HG03520 (cell line): ENCODE results near the gene LPXN.

ENCODE experiments used
- ATAC-seq: cut with Tn5 transposase; IDR thresholded peaks from one replicate; pipeline ENCODE4 v1.9.1; 2021; ENCODE audit warnings: mild to moderate bottlenecking, moderate library complexity; ENCODE audit not compliant: unreplicated experiment

Gene LPXN

DNA sequence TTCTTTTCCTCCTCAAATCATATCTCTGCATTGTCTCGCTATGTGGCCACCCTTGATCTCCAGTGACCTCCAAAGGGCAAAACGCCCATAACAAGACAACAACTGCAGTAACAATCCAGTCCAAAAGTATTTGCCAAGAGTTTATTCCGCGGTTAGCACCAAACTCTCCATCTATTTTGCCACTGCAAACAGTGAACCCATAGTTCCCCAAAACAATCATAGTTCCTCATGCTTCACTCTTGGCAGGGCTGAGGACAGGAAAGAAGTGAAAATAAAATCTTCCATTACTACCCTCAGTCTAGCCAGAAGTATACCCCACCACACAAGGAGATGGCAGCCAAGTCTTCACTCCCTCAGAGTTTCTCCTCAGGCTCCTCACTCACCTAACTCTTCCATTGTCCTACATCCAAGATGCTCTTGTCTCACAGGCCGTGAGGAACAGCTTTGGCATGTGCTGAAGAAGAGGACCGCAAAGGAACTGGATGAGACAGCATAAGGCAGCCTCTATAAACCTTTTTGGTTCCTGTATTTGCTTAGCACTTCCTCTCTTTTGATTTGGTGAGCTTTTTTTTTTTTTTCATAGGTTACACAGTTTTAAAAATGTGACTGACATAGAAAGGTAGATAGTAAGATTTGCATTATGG lies at the start of gene LPXN:
Gene LPXN, minus strand, starts transcription at position 480 of the 644 bp plus-strand sequence. Its CDS starts 84 bp downstream, at position 396.
- ATAC-seq: no peak

DNA sequence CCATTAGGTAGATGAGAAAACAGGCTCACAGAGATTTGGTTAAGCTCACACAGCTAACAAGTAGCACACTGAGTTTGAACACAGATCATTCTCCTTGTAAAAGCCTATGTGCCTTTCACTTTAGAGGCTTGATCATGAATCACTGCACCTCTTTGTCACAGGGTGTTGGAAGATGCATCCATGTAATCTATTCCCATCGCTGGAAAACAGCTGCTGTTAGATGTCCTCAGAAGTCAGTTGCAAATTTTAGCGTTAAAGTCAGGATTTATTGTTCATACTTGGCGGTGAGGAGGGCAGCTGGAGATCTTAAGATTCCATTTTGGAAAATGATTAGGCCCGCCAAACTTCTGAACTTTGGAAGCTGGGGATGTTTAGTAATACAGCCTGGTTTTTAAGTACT lies 49.4 kb upstream of the LPXN start:
- ATAC-seq: no peak

DNA sequence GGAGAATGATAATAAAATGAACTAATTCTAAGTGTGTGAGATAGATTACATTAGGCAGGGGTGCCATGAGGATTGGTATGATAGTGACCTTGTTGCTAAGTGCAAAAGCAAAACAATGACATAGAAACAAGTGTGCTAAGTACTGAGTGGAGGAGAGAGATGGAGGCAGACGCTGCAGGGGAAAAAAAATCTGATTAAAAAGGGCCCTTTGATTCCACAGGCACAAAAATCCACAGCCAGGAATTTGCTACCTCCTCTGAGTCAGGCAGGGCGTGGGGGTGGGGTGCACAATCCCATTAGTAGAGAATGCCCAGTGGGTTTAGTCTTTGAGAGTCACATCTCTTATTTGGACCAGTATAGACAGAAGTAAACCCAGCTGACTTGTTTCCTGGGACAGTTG lies 46.7 kb upstream of the LPXN start, which contains the start of gene CNTF:
Gene CNTF, plus strand, starts transcription at position 322 of the 400 bp plus-strand sequence. CDS start 88 bp downstream, outside the sequence.
- ATAC-seq: no peak

DNA sequence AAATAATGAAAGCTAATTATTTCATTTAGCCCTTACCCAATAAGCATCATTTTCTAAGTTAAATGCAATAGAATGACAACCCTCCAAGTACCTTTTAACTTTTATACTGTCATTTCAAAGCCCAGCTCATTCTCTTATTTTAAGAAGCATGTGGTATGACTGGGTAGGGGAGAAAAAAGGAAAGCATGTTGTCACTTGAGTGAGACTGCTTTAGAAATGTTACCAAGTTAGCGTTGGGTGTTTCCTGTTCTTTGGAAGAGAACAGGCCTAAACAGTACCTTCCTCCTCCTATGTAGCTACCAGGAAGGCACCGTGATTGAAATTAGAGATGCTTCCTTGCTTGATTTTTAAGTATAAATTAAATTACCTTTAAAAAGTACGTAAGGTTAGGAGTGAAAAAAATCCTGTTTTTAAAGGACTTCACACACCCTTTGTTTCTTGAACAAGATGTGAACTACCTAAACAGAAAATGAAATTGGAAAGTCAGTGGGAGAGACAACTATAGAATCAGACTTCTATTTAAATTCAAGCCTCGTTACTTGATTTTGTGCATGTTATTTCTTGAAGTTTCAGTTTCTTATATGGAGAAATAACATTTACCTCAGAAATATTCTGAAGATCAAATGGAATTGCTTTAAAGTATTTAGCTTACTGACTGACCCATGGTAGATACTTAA lies 46.1 kb upstream of the LPXN start:
- no peak for ATAC-seq

DNA sequence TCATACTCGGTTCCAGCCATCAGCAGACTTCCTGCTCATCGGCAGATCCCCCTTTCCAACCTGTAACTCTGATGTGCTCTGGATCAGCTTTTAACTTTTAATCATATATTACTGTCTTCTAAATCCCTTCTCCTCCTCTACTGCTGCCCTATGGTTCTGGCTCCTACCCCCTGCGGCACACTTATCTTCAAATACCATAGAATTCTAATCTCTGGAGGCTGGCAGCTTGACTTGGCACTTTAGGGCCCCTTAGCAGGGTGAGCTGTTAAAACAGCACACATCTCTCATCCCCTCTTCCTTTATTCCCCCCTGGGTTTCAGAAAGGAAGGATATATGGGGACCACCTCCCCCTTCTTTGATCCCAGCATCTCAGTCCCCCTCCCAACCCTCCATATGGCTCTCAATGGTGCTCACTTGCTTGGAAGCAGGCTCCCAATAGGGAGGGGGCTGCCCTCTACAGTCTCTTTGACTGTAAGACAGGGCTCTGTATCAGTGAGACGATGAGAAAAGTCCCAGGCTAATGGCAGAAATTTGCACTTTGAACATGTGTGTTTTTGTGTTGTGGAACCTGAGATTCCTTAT lies 42.4 kb upstream of the LPXN start:
- no peak for ATAC-seq

DNA sequence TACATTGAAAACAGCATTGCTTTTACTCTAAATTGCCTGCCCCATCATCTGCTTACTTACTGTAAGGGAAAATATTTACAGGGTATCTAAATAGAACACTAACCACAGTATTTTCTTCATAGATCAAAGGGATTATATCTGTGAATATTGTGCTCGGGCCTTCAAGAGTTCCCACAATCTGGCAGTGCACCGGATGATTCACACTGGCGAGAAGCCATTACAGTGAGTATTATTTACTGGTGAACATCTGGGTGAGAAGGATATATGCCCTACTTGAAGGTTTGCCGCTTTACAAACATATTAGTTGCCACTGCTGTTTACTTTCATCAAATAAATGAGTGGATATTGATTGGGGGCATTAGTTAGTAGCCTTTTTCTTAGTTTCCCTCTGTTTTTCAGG lies 40.9 kb upstream of the LPXN start:
- ATAC-seq: no peak

DNA sequence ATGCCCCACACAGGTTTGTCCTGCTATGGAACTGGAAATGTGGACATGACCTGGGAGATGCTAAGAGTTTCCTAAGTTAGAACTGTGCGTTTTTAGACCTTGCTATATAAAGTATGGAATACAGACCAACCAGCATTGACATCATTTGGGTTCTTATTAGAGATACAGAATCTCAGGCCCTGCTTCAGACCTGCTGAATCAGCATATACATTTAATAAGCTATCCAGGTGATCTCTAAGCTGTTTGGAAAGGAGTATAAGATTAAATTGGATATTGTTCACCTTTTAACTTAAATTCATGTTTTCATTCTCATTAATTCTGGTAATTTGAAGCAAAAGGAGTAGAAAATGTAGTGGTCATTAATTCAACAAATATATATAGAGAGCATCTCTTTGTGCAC lies 39.9 kb upstream of the LPXN start:
- ATAC-seq: no peak

DNA sequence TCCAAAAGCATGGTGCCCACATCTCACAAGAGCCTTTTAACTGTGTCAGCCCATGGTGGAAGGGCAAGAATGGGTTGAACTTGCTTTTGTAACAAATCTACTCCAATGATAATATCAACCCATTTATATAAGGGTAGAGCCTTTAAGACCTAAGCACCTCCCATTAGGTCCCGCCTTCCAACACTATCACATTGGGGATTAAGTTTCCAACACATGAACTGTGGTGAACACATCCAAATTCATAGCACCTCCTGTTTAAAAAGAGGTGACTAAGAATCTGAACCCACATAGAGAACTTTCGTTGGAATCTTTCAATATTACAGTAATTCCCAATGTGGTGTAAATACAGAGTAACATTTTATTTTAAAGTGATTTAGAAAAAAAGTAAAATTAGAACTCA lies 37.6 kb upstream of the LPXN start:
- ATAC-seq: no peak

DNA sequence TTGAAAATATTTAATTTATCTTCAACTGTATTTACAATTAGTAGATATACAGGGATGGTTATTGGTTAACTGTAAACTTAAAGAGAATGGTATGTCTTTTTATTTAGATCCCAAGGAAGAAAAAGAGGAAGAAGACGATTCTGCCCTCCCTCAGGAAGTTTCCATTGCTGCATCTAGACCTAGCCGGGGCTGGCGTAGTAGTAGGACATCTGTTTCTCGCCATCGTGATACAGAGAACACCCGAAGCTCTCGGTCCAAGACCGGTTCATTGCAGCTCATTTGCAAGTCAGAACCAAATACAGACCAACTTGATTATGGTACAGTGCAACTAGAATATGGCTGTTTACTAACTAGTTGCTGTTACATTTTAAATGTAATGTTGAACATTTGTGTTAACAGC lies 34.1 kb upstream of the LPXN start:
- no peak for ATAC-seq

DNA sequence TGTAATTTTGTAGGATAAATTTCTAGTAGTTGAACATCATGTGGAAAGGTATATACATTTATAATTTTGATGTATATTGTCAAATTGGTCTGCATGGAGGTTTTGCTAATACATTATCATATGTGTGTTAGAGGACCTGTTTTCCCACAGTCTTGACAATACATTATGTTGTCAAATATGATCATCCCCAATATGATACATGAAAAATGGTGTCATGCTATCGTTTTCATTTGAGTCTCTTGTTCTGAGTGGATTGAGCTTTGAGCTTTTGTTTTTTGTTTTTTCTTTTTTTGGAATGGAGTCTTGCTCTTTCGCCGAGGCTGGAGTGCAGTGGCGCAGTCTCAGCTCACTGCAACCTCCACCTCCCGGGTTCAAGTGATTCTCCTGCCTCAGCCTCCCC lies 32.7 kb upstream of the LPXN start:
- no peak for ATAC-seq

DNA sequence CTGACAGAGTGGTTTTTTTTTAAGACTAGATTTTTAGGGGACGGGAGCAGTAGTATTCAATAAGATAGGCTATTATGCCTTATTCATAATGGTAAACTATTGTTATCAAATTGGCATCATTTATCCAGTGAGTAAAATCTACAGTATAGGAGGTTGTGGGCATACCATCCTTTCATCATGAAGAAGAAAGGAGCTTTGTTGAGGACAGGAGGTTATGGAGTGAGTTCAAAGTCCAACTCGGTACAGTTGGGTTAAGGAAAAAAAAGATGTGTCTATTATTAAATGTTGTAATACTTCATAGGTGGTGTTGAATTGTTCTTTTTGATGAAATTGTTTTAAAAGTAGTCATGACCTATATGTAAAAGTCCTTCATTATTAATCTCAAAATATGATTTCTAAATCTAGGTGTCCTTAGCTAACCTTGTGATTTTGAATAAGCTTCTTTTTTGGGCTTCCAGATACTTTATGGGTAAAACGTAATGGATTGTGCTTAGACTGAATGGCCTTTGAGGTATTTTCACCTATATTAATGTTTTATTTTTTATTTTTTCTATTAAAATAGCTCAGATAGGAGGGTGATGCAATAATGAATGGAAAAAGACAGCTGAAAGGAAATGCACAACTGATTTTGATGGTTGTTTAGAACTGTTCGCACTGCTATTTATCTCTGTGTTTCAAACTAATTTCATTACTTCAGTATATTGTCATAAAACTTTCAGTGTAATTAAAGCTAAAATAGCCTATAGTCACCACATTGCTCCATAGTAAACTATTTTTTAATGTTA lies 31.5 kb upstream of the LPXN start:
- ATAC-seq: no peak

DNA sequence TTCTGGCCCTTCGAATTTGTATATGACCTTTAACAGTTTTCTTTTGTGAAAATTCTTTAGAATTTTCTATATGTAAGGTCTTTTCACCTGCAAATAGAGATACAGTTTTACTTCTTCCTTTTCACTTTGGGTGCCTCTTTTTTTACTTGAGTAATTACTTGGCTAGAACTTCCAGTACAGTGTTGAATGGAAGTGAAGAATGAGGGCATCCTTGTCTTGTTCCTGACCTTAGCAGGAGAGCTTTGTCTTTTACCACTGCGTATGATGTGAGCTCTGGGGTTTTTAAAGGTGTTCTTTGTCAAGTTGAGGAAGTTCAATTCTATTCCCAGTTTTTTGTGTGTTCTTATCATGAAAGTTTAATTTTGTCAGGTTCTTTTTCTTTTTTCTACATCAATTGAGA lies 24.9 kb upstream of the LPXN start:
- ATAC-seq: no peak

DNA sequence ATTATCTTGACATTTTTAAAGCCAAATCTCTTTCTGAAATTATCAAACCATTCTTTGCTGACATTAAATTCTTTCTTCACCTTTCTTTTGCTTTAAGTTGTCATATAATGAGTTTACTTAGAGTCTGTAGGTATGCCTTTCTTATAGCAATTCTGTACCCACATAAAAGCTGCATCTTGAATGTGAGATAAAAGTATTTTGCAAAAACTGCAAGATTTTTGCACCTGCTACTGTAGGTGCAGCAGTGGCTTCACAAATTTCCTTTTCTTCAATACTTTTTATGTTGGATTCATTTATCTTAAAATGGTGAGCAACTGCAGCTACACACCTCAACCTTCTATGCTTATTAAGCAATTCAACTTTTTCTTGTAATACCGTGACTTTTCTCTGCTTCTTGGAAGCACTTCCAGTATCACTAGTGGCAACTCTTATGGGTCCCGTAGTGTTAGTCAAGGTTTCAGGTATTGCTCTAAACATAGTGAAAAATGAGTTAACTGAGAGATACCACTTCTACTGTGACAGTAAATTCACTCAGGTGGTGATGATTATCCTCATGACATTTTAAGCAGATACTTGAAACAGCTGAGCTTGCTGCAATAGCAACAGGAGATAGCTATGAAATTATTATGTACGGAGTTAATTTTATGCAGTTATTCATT lies 22.0 kb upstream of the LPXN start:
- no peak for ATAC-seq

DNA sequence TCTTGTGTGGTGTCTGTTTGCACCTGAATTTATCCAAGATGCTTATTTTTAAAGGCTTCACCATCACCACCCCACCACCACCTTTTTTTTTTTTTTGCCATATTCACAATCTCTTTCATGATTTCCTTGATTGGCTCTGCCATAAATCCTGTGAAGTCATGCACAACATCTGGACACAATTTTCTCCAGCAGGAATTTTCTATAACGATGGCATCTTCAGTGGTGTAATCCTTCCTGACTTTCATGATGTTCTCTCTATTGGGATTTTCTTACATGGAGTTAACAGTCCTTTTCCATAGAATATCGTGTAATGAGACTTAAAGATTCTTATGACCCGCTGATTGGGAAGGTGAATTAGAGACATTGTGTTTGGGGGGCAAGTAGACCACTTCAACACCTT lies 21.0 kb upstream of the LPXN start:
- ATAC-seq: no peak

DNA sequence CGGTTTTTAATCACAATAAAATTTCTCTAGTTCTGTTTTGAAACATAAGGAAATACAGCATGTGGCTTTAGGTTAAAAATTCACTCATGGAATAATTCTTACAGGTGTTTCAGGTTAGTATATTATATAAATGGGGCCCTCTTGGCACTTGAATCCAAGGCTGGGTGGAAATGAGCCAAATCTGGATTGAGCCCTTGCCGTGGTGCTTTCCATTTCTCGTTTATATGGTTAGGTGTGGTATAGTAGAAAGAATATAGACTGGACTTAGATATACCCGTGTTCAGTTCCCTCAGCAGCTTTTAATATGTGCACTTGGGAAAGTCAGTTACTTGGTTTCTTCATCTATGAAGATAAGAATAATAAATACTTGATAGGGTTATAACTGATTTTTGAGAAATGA lies 19.2 kb upstream of the LPXN start:
- ATAC-seq: no peak

DNA sequence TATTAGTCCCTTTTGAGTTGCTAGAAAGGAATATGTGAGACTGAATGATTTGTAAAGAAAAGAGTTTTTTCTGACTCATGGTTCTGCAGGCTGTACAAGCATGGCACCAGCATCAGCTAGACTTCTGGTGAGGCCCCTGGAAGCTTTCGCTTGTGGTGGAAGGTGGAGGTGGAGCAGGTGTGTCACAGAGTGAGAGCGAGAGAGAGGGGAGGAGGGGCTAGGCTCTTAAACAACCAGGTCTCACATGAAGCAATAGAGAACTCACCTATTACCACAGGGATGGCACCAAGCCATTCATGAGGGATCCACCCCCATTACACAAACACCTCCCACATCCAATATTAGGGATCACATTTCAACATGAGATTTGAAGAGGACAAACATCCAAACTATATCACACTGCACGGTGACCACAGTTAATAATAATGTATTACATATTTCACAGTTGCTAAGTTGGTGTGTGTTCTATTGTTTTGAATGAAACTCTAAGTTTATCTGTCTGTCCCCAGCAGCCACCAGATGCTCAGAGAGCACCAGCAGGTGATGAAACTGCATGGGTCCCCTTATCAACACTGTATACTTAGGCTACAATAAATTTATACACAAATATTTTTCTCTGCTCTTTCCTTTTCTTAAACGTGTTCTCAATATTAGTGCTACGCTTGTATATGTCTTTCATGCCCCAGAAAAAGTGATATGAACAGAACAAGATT lies 17.3 kb upstream of the LPXN start:
- no peak for ATAC-seq

DNA sequence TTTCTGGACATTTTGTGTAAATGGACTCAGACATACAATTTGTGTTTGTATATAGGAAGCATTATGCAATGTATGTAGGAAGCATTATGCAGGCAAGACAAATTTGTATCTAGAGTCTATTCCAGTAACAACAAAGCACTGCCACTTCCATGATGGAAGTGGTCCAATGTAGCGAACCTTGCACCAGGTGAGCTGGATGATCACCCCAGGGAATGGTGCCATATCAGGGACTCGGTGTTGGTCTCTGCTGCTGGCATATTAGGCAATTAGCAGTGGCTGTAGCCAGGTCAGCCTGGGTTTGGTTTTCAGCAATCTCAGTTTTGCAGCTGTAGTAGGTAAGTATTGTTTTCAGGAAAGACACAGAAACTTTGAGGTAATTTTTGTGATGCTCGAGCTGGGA lies 16.0 kb upstream of the LPXN start:
- no peak for ATAC-seq

DNA sequence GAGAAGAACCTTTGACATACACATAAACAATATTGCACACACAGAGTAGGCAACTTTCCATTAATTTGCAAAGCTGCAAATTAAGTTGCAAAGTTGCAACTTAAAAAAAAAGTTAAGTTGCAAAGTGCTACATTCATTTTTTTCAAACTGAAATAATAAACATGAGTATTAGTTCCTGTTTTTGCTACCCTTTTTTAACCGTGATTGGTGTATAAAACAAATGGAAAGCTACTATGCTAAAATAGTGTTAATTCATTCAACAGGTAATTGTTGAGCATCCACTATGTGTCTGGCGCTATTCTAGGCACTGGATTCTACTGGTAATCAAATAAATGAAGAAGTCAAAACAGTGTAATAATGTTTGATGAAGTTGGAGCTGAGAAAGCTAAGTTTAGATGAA lies 11.3 kb upstream of the LPXN start:
- no peak for ATAC-seq

DNA sequence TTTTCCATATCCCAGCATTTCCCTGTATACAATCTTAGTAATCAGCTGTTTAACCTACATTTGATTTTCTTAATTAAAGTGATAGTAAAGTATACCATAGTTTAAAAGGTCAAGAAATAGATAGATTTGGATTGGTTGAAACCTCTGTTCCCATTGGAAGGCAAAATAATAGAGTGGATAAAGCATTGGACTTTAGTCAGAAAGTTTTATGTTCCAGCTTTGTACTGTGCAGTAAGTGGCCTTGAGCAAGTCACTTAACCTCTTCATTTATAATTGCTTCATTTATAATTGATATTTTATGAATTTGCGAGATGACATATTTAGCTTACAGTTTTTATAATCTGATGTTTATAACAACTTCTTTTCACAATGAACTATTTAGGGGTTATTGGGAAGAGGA lies 6.8 kb upstream of the LPXN start:
- ATAC-seq: no peak

DNA sequence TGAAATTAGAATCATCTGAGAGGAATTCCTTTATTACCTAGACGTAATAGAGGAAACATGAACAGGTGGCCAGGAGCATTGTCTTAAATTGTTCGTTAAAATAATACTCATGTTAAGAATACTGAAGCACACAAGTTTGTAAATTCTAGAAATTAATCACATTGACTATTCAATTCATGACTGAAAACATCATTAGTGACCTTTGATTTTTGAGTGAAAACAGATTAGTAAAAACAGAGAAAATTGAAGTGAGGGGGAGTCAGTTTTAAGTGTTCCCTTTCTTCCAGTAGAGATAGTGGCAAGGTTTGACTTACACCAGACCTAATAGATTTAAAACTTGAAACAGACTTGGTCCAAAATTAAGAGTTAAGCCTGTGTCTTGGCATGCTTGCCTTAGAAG lies 4.7 kb upstream of the LPXN start:
- no peak for ATAC-seq
